ENCODE data around the gene ZC3H6.

The ZC3H6 gene, protein sequence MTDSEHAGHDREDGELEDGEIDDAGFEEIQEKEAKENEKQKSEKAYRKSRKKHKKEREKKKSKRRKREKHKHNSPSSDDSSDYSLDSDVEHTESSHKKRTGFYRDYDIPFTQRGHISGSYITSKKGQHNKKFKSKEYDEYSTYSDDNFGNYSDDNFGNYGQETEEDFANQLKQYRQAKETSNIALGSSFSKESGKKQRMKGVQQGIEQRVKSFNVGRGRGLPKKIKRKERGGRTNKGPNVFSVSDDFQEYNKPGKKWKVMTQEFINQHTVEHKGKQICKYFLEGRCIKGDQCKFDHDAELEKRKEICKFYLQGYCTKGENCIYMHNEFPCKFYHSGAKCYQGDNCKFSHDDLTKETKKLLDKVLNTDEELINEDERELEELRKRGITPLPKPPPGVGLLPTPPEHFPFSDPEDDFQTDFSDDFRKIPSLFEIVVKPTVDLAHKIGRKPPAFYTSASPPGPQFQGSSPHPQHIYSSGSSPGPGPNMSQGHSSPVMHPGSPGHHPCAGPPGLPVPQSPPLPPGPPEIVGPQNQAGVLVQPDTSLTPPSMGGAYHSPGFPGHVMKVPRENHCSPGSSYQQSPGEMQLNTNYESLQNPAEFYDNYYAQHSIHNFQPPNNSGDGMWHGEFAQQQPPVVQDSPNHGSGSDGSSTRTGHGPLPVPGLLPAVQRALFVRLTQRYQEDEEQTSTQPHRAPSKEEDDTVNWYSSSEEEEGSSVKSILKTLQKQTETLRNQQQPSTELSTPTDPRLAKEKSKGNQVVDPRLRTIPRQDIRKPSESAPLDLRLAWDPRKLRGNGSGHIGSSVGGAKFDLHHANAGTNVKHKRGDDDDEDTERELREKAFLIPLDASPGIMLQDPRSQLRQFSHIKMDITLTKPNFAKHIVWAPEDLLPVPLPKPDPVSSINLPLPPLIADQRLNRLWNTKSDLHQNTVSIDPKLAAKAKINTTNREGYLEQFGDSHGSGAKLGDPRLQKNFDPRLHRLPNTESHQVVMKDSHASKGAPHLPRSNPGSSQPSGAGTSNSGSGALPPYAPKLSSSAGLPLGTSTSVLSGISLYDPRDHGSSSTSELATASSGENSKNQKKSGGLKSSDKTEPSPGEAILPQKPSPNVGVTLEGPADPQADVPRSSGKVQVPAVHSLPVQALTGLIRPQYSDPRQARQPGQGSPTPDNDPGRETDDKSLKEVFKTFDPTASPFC

GRCh38 chr2:112275311-112275886 lies at the start of gene ZC3H6:
Gene ZC3H6 (plus strand): TSS chr2:112275597. CDS start chr2:112275995, 398 bp downstream.
- DNase-seq (ENCODE audit: low spot score), result peak; percentile 97
- in situ Hi-C loops (cut with MboI; ENCODE audit: low pct_unique_long_range_greater_than_20kb, low sequenced_read_pairs, unreplicated experiment), result no loop called here
- TF ChIP-seq, protein P1, sequence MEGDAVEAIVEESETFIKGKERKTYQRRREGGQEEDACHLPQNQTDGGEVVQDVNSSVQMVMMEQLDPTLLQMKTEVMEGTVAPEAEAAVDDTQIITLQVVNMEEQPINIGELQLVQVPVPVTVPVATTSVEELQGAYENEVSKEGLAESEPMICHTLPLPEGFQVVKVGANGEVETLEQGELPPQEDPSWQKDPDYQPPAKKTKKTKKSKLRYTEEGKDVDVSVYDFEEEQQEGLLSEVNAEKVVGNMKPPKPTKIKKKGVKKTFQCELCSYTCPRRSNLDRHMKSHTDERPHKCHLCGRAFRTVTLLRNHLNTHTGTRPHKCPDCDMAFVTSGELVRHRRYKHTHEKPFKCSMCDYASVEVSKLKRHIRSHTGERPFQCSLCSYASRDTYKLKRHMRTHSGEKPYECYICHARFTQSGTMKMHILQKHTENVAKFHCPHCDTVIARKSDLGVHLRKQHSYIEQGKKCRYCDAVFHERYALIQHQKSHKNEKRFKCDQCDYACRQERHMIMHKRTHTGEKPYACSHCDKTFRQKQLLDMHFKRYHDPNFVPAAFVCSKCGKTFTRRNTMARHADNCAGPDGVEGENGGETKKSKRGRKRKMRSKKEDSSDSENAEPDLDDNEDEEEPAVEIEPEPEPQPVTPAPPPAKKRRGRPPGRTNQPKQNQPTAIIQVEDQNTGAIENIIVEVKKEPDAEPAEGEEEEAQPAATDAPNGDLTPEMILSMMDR (IDR thresholded peaks at IDR 0.05; ENCODE audit: extremely low read depth, insufficient read depth, missing control alignments), result peak; percentile 5

DNA sequence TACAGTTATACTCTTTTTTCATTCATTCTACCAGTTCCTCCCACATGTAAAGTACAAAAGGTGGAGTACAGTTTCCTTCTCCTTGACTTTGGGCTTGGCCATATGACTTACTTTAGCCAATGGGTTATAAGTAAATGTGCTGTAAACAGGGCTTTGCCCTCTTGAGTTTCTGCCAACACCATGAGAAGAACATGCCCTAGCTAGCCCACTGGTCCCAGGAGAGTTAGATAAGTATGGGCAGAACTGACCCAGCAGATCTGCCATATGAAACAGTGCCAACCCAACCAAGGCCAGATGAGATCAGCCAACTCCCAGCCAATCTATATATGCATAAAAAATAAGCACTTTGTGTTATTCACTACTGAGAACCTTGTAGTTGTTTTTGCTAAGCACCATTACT lies 46.0 kb upstream of the ZC3H6 start:
- in situ Hi-C loops (cut with MboI; ENCODE audit: low pct_unique_long_range_greater_than_20kb, low sequenced_read_pairs, unreplicated experiment), result no loop called here
- DNase-seq (ENCODE audit: low spot score), result no peak
- TF ChIP-seq, protein P1 (IDR thresholded peaks at IDR 0.05; ENCODE audit: extremely low read depth, insufficient read depth, missing control alignments), result no peak

DNA sequence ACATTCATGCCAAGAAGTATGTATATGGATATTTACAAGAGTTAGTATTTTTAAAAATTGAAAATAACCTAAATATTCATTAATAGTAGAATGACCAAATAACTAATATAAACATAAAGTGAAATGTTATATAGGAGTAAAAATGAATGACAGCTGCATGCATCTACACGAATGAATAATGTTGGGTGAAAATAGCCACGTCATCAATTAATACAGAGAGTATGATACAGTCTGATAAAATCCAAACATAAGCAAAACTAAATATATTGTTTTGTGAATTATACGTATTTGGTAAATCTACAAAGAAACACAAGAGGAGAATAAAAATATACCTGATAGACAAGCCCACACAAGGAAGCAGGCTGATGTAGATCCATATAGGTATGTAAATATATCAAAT lies 45.0 kb upstream of the ZC3H6 start:
- DNase-seq (ENCODE audit: low spot score), result no peak
- TF ChIP-seq, protein P1 (IDR thresholded peaks at IDR 0.05; ENCODE audit: extremely low read depth, insufficient read depth, missing control alignments), result no peak
- in situ Hi-C loops (cut with MboI; ENCODE audit: low pct_unique_long_range_greater_than_20kb, low sequenced_read_pairs, unreplicated experiment), result no loop called here

- no peak for DNase-seq (ENCODE audit: low spot score)
- in situ Hi-C loops (cut with MboI; ENCODE audit: low pct_unique_long_range_greater_than_20kb, low sequenced_read_pairs, unreplicated experiment), result no loop called here
- TF ChIP-seq, protein P1 (IDR thresholded peaks at IDR 0.05; ENCODE audit: extremely low read depth, insufficient read depth, missing control alignments), result no peak
Observed at GRCh38 chr2:112239862-112240261, 35.5 kb upstream of the ZC3H6 start.

GRCh38 chr2:112242384-112242783 lies 33.0 kb upstream of the ZC3H6 start:
- in situ Hi-C loops (cut with MboI; ENCODE audit: low pct_unique_long_range_greater_than_20kb, low sequenced_read_pairs, unreplicated experiment), result no loop called here
- TF ChIP-seq, protein P1 (IDR thresholded peaks at IDR 0.05; ENCODE audit: extremely low read depth, insufficient read depth, missing control alignments), result no peak
- DNase-seq (ENCODE audit: low spot score), result no peak

GRCh38 chr2:112243233-112243632 lies 32.2 kb upstream of the ZC3H6 start:
- in situ Hi-C loops (cut with MboI; ENCODE audit: low pct_unique_long_range_greater_than_20kb, low sequenced_read_pairs, unreplicated experiment), result no loop called here
- TF ChIP-seq, protein P1 (IDR thresholded peaks at IDR 0.05; ENCODE audit: extremely low read depth, insufficient read depth, missing control alignments), result no peak
- DNase-seq (ENCODE audit: low spot score), result no peak

Measured in GM13977 (cell line).